ENCODE results near the gene BTBD16. TPM values are rescaled to one million over a fixed set of nuclear protein-coding genes. Genes with fewer than 3 reads are reported as not detected.

BTBD16 gene
- total RNA-seq, 6 donors from 2014 or later: 0.20 to 1.8 (median 0.91) TPM; not detected in 3

DNA sequence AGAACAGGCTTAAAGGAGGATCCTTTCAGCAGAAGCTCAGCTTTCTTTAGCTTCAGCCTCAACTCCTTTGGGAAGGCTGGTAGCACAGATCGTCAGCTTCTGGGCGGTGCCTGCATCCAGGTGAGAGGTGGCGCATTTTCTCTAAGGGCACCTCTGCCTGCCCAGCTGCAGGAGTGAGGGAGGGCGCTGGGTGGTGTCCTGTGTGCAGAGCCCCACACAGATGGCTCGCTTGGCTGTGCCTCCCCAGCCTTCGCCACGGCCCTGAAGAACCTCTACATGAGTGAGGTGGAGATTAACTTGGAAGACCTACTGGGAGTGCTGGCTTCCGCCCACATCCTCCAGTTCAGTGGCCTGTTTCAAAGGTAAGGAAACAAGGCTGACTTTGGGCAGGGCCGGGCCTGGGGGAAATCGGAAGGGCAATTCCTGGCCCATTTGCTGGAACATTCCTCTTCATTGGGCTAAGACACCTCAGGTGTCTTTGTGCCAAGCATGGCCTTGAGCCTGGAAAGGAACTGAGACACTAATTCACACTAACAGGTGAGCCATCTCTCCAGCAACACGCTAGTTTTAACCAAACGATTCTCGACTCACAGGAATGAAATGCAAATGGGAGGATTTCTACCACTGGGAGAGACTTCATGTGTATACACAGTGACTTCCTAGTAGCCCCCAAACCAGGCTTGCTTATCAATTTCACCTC lies 19.9 kb downstream of the BTBD16 start:
- H3K9me3 ChIP-seq: no peaks in the 10 kb centered on the region
- H3K27me3 ChIP-seq: no peaks in the 10 kb centered on the region
- H3K4me3 ChIP-seq: no peak overlapping the region
- peak in 1 of 2 donors; percentile 32 for DNase-seq
- no peak overlapping the region for H3K27ac ChIP-seq
- TF ChIP-seq EP300 (IDR thresholded peaks at IDR 0.05): no peak
- TF ChIP-seq, protein P1, sequence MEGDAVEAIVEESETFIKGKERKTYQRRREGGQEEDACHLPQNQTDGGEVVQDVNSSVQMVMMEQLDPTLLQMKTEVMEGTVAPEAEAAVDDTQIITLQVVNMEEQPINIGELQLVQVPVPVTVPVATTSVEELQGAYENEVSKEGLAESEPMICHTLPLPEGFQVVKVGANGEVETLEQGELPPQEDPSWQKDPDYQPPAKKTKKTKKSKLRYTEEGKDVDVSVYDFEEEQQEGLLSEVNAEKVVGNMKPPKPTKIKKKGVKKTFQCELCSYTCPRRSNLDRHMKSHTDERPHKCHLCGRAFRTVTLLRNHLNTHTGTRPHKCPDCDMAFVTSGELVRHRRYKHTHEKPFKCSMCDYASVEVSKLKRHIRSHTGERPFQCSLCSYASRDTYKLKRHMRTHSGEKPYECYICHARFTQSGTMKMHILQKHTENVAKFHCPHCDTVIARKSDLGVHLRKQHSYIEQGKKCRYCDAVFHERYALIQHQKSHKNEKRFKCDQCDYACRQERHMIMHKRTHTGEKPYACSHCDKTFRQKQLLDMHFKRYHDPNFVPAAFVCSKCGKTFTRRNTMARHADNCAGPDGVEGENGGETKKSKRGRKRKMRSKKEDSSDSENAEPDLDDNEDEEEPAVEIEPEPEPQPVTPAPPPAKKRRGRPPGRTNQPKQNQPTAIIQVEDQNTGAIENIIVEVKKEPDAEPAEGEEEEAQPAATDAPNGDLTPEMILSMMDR (IDR thresholded peaks at IDR 0.05): no peak
- TF ChIP-seq POLR2AphosphoS5 (IDR thresholded peaks at IDR 0.05): no peak
- no peak for TF ChIP-seq POLR2A (IDR thresholded peaks at IDR 0.05)
- 83 to 88% methylated on average over 3 to 13 of the region's 13 CpGs for WGBS, 2 donors
- no peak for ATAC-seq (ENCODE audit: low FRiP score in 2 of 2)
- no peaks in the 10 kb centered on the region for H3K36me3 ChIP-seq
- H3K4me1 ChIP-seq: no peaks in the 10 kb centered on the region

DNA sequence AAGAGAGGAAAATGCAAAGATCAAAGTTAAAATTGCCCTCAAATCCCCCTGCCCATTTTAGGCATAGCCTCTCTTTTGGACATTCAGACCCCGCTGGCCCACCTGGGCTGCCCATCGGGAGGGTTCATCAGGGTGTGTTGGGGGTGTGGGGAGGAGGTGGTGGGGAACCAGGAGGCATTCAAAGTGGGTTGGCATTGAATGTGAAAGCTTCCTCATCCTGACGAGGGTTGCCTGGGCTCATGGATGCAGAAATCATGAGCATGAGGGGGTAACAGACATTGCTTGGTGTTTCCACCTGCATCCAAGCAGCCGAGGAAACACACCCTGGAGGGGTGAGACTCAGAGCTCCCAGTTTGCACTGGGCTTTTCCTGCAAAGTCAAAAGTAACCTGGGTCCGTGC lies 20.6 kb downstream of the BTBD16 start:
- no peak for ATAC-seq (ENCODE audit: low FRiP score in 2 of 2)
- Histone ChIP-seq H3K9me3 (no peaks in the 10 kb centered on the region), H3K27me3 (no peaks in the 10 kb centered on the region), H3K36me3 (no peaks in the 10 kb centered on the region), H3K27ac (no peak overlapping the region), H3K4me1 (no peaks in the 10 kb centered on the region), H3K4me3 (no peak overlapping the region)
- WGBS, 2 donors: 90 to 92% methylated on average over 4 to 5 of the region's 5 CpGs
- no peak for DNase-seq
- TF ChIP-seq POLR2AphosphoS5 (IDR thresholded peaks at IDR 0.05): no peak
- no peak for TF ChIP-seq POLR2A (IDR thresholded peaks at IDR 0.05)
- TF ChIP-seq, protein P1 (IDR thresholded peaks at IDR 0.05): no peak
- TF ChIP-seq EP300 (IDR thresholded peaks at IDR 0.05): no peak

DNA sequence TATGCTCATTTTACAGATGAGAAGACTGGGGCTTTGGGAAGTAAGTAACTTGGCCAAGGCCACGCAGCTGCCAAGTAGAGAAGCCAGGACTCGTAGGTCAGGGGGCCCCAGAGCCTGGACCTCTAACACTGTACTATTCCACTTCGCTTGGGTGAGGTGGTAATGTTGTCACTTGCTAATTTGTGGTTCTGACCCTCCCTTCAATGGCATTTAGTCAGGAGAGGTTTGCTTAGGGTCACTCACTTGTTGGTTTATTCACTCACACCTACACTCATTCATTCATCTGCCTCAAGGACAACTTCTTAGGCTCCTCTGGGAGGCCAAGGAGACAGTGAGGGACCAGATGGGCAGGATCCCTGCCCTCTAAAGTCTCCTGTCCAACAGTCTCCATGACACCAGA lies 21.3 kb downstream of the BTBD16 start:
- WGBS, 2 donors: 84 to 85% methylated on average over 3 of the region's 3 CpGs
- no peak for ATAC-seq (ENCODE audit: low FRiP score in 2 of 2)

DNA sequence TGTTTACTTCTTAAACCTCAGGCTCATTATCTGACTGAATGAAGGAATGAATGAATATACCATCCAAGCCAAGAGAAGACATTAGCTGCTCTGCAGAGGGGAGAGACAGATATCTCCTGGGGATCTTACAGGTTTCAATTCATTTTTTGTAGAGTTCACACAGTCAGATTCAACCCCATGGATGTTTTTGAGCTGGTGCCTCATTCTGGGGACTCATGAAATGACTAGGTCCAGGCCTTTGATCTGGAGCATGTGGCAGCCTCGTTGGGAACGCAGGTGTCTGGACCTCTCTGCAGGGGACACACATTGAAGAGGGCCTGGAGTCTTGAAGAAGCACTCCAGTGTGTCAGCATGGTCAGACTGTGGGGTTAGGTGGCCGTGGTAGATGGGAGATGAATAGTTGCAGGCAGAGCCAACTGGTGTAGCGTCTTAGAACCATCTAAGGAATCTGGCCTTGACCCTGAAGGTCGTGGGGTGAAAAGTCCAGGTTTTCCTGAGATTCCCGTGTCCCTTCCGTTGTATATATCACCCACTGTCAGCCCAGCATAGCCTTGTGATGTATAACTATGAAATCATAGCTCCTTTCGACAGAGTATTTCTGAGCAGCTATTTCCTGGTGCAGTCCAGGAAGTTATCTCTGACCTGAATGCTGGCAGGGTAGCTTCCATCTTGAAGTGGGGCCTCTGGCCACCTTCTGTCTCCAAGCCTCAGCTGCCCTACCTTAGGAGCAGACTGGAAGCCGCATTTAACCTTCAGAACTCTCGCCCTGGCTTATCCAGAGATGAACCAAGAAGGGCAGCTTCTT lies 22.3 kb downstream of the BTBD16 start:
- no peaks in the 10 kb centered on the region for H3K4me1 ChIP-seq
- ATAC-seq (ENCODE audit: low FRiP score in 2 of 2) (no peak), DNase-seq (no peak)
- TF ChIP-seq POLR2A (IDR thresholded peaks at IDR 0.05): no peak
- TF ChIP-seq POLR2AphosphoS5 (IDR thresholded peaks at IDR 0.05): no peak
- TF ChIP-seq, protein P1 (IDR thresholded peaks at IDR 0.05): no peak
- TF ChIP-seq EP300 (IDR thresholded peaks at IDR 0.05): no peak
- no peaks in the 10 kb centered on the region for H3K27me3 ChIP-seq
- whole genome bisulfite sequencing, 2 donors: 70 to 73% methylated on average over 9 to 10 of the region's 10 CpGs
- H3K27ac ChIP-seq: no peak overlapping the region
- no peak overlapping the region for H3K4me3 ChIP-seq
- no peaks in the 10 kb centered on the region for H3K9me3 ChIP-seq
- no peaks in the 10 kb centered on the region for H3K36me3 ChIP-seq

More for the DNA sequence above, 21.3 kb downstream of the BTBD16 start:
- Histone ChIP-seq H3K27ac (no peak overlapping the region), H3K4me3 (no peak overlapping the region), H3K27me3 (no peaks in the 10 kb centered on the region), H3K4me1 (no peaks in the 10 kb centered on the region), H3K36me3 (no peaks in the 10 kb centered on the region), H3K9me3 (no peaks in the 10 kb centered on the region)
- TF ChIP-seq EP300 (IDR thresholded peaks at IDR 0.05): no peak
- no peak for TF ChIP-seq POLR2AphosphoS5 (IDR thresholded peaks at IDR 0.05)
- TF ChIP-seq, protein P1 (IDR thresholded peaks at IDR 0.05): no peak
- TF ChIP-seq POLR2A (IDR thresholded peaks at IDR 0.05): no peak
- DNase-seq: no peak
